ENCODE measurements around the gene CREBBP.

- TF ChIP-seq TCF12 (IDR thresholded peaks at IDR 0.05; ENCODE audit: low read depth), result peak; percentile 61; the same call in 1 of the 2 replicates
- TF ChIP-seq REST (IDR thresholded peaks at IDR 0.05; ENCODE audit: low read depth), result no peak
- TF ChIP-seq EP300 (IDR thresholded peaks at IDR 0.05; ENCODE audit: borderline replicate concordance), result peak; percentile 38; the same call in 1 of the 2 replicates
Measured at GRCh38 chr16:3915426-3916260, 35.1 kb upstream of the CREBBP start.

Measured in Ishikawa (cell line).